Measurements from ENCODE around the gene ARFIP2. TPM values are rescaled to one million over a fixed set of nuclear protein-coding genes. Genes with fewer than 3 reads are reported as not detected.
A peak's percentile ranks its signal among the peaks of the same experiment; 100 is the strongest.

Gene ARFIP2
- total RNA-seq, 1 experiment from 2014 or later, result 40.1 TPM

DNA sequence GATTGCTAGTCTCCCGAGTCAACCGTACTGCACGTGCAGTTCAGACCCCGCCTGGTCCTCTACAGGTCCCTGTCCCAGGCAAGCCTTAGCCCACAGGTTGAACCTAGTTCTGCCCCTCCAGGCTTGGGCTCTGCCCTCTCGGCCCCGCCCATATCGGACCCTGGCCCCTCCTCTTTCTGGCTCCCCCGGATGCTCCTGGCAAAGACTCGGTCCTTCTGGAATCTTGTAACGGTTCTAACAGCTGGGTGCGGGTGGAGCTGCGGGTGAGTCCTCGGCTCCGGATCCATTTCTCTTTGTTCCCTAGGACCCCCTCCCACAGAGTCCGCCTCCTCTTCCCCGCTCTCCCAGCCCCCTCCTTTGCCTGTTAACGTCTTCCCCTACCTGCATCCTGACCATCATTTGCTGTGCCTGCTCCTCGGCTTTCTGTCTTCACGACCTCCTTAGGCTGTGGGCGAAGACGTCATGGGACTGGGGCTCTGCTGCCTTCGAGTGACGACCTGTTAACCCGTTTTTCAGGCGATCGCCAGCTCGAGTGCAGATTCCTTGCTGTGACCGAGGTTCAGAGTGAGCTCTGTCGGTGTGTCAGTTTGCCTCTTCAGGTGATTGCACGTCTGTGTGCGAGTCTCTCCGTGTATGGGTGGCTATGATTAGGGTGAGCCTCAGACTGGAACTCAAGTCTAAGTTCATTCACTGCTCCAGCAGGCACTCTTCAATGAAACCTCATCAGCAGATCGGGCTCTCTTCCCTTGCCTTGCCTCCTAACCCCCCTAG is 16.1 kb upstream of the ARFIP2 start, which contains the start of gene DNHD1:
TSS of gene DNHD1 (plus strand) at position 212 of the 771 bp plus-strand sequence. CDS start 936 bp downstream, outside the sequence.
- Histone ChIP-seq H3K27me3 (no peaks in the 10 kb centered on the region), H3K4me1 (no peaks in the 10 kb centered on the region), H3K36me3 (peaks cover 21% of the 10 kb centered on the region), H3K27ac (no peak within 1 kb of the TSS), H3K9me3 (replicated peaks) (no peaks in the 10 kb centered on the region), H3K4me3 (no peak within 1 kb of the TSS)
- DNase-seq, result no peak

GRCh38 chr11:6489306-6489705 is 8.2 kb upstream of the ARFIP2 start:
- Histone ChIP-seq H3K9me3 (replicated peaks) (no peaks in the 10 kb centered on the region), H3K4me3 (no peak overlapping the region), H3K27me3 (no peaks in the 10 kb centered on the region), H3K4me1 (no peaks in the 10 kb centered on the region), H3K36me3 (peaks cover 51% of the 10 kb centered on the region), H3K27ac (no peak overlapping the region)
- no peak for DNase-seq

- peaks cover 51% of the 10 kb centered on the region for H3K36me3 ChIP-seq
- H3K9me3 ChIP-seq (replicated peaks), result no peaks in the 10 kb centered on the region
- no peaks in the 10 kb centered on the region for H3K27me3 ChIP-seq
- DNase-seq, result no peak
- no peaks in the 10 kb centered on the region for H3K4me1 ChIP-seq
- no peak overlapping the region for H3K4me3 ChIP-seq
- no peak overlapping the region for H3K27ac ChIP-seq
These were observed 7.7 kb upstream of the ARFIP2 start for GRCh38 chr11:6488821-6489220.

DNA sequence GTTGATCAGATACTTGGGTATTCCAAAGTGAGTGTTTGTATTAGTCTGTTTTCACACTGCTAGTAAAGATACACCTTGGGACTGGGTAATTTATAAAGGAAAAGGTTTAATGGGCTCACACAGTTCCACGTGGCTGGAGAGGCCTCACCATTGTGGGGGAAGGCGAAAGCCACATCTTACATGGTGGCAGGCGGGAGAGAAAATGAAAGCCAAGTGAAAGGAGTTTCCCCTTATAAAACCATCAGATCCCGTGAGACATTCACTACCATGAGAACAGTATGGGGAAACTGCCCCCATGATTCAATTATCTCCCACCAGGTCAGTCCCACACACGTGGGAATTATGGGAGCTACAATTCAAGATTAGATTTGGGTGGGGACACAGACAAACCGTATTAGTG is 7.2 kb upstream of the ARFIP2 start:
- no peak overlapping the region for H3K27ac ChIP-seq
- H3K36me3 ChIP-seq, result peaks cover 54% of the 10 kb centered on the region
- DNase-seq, result no peak
- H3K4me1 ChIP-seq, result no peaks in the 10 kb centered on the region
- no peak overlapping the region for H3K4me3 ChIP-seq
- no peaks in the 10 kb centered on the region for H3K9me3 ChIP-seq (replicated peaks)
- no peaks in the 10 kb centered on the region for H3K27me3 ChIP-seq

DNA sequence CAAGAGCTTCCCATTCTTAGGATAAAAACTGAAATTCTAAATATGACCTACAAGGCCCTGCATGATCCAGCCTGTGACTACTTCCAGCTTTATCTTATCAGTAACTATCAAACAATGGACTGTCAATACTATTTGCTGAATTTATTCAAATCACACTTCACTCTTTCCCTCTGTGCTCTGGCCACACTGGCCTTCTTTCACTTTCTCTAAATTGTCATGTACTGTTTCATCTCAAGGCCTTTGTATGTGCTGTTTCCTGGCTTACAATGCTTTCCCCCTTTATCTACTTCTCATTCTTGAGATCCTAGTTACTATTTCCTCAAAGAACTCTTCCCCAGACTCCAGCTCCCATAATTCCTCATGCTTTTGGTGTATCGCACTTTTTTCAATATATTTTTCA is 5.8 kb upstream of the ARFIP2 start:
- Histone ChIP-seq H3K4me3 (no peak overlapping the region), H3K9me3 (replicated peaks) (no peaks in the 10 kb centered on the region), H3K27ac (no peak overlapping the region), H3K27me3 (no peaks in the 10 kb centered on the region), H3K36me3 (peaks cover 55% of the 10 kb centered on the region), H3K4me1 (no peaks in the 10 kb centered on the region)
- no peak for DNase-seq

DNA sequence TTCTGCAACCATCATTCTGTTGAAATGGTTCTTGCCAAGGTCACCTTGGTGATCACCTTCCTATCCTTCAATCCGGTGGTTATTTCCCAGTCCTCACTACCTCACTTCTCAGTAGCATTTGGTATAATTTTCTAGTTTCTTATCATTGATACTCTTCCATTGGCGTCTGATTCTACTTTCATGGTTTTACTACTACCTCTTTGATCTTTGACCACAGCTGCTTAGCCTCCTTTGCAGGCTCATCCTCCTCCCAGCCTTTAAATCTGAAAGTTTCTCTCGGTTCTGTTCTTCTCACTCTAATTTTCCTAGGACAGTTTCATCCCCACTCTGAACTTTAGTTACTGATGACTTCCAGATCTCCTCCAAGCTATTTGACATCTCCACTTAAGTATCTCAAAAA is 5.1 kb upstream of the ARFIP2 start:
- Histone ChIP-seq H3K9me3 (replicated peaks) (no peaks in the 10 kb centered on the region), H3K36me3 (peaks cover 52% of the 10 kb centered on the region), H3K27ac (no peak overlapping the region), H3K4me1 (no peaks in the 10 kb centered on the region), H3K4me3 (no peak overlapping the region), H3K27me3 (no peaks in the 10 kb centered on the region)
- no peak for DNase-seq

DNA sequence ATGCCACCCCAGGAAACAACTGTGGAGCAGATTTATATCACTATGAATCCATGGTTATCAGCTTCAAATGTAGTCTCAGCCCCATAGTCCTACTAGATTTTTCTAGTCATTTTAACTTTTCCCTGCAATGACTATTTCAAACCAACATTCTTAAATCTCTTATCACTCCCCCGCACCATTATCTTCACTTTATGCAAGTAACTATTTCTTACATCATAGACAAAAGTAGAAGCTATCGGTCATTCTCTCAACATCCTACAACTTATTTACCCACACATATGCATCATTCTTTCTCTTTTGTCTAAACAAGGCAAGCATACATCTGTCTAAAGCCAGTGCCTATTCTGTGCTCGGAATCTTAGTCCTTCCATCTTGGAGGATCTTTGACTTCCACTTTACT is 4.5 kb upstream of the ARFIP2 start:
- H3K9me3 ChIP-seq (replicated peaks), result no peaks in the 10 kb centered on the region
- H3K27me3 ChIP-seq, result no peaks in the 10 kb centered on the region
- H3K4me3 ChIP-seq, result no peak overlapping the region
- H3K27ac ChIP-seq, result no peak overlapping the region
- H3K4me1 ChIP-seq, result no peaks in the 10 kb centered on the region
- peaks cover 52% of the 10 kb centered on the region for H3K36me3 ChIP-seq
- no peak for DNase-seq

DNA sequence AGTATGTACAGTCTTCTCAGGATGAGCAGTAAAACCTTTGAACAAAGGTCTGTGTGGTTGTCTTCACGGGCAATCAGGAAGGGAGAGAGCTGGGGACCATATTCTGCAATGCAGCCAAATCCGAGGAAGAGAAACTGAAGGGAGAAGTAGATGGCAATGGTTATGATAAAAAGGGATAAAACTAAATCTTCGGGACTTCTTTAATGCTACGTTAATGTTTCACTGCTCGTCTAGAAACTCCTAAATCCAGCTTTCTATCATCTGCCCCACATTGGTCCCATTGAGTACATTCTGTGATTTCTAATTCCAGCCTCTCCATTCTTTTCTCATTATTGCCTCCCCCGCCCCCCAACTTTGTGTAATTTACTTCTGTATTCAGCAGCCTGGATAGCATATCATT is 1.9 kb upstream of the ARFIP2 start:
- Histone ChIP-seq H3K36me3 (peaks cover 42% of the 10 kb centered on the region), H3K27me3 (no peaks in the 10 kb centered on the region), H3K9me3 (replicated peaks) (no peaks in the 10 kb centered on the region), H3K4me3 (no peak overlapping the region), H3K27ac (no peak overlapping the region), H3K4me1 (peaks cover 3% of the 10 kb centered on the region; the same call in 1 of the 2 replicates)
- DNase-seq, result no peak

DNA sequence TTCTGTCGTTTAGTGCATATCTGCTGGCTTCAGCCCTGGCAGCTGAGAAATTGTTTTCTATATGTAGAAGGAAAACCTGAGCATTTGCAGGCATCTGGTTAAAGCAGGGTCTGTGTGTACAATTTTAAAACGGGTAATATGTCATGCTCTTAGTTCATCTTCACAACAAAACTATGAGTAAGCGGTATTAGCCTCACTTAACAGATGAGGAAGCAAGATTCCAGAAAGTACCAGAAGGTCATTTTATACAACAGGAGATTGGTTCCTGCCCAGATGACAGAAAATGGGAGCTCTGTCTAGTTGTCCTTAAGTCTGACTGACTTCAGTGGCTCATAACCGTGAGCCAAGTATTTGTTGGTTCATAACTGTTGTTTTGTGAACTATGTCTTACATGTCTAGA is 1.3 kb upstream of the ARFIP2 start:
- DNase-seq, result no peak
- Histone ChIP-seq H3K27me3 (no peaks in the 10 kb centered on the region), H3K36me3 (peaks cover 39% of the 10 kb centered on the region), H3K9me3 (replicated peaks) (no peaks in the 10 kb centered on the region), H3K4me1 (peaks cover 3% of the 10 kb centered on the region; the same call in 1 of the 2 replicates), H3K27ac (no peak overlapping the region), H3K4me3 (peak overlapping the region; percentile 83)

- H3K27me3 ChIP-seq, result no peaks in the 10 kb centered on the region
- peak in 1 of 2 experiments; percentile 12 for DNase-seq
- H3K36me3 ChIP-seq, result peaks cover 34% of the 10 kb centered on the region
- peaks cover 3% of the 10 kb centered on the region; the same call in 1 of the 2 replicates for H3K4me1 ChIP-seq
- no peaks in the 10 kb centered on the region for H3K9me3 ChIP-seq (replicated peaks)
- H3K4me3 ChIP-seq, result peak overlapping the region; percentile 83
- H3K27ac ChIP-seq, result peak overlapping the region; percentile 82
These were observed 769 bp upstream of the ARFIP2 start for GRCh38 chr11:6481924-6482275.

DNA sequence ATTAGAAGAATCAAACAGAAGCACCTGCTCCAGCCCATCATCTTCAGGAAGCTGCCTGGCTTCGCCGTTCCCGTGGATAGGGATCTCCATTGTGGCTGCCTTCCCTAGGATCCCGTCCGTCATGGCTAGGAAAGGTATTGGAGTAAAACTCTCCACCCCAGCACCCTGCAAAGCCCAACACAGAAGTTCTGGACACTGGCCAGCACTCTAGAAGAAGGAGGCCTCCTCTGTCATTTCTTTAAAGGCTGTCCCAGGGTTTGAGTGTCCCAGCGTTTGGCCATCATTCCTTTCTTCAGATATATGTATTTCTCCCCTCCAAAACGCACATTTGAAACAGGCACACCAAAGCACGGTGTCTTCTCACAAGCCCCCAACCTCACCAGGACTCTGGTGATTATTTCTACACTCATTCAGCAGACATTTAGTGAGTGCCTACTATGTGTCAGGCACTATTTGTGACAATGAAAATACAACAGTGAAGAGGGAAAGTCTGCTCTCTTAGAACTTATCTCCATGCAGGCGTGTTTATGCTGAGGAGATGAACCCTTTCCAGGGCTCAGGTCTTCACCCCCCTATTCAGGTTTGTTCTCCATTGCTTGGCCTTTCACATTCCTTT is 724 bp downstream of the ARFIP2 start:
- Histone ChIP-seq H3K4me1 (peaks cover 3% of the 10 kb centered on the region; the same call in 1 of the 2 replicates), H3K27me3 (no peaks in the 10 kb centered on the region), H3K9me3 (replicated peaks) (no peaks in the 10 kb centered on the region), H3K36me3 (peaks cover 24% of the 10 kb centered on the region), H3K4me3 (peak overlapping the region; percentile 83), H3K27ac (peak overlapping the region; percentile 82)
- no peak for DNase-seq

DNA sequence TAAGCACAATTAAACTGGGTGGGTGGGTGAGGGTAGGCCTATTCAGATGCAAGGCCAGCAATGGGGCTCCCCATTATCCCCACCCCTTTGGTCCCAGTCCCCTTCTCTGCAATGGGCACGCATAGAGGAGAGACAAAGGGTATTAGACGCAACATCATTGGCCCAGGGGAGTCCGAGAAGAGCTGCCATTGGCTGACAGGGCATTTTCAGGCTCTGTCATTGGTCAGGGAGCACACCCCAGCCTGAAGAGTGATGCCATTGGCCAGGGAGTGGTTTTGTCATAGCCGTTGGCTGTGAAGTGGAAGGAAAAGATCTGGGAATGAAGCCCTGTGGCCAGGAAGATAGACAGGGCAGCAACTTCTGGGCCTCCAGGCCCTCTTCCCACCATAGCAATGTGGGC is 4.6 kb downstream of the ARFIP2 start:
- H3K36me3 ChIP-seq, result no peaks in the 10 kb centered on the region; the same call in 1 of the 2 replicates
- no peaks in the 10 kb centered on the region for H3K27me3 ChIP-seq
- DNase-seq, result no peak
- peaks cover 3% of the 10 kb centered on the region; the same call in 1 of the 2 replicates for H3K4me1 ChIP-seq
- no peaks in the 10 kb centered on the region for H3K9me3 ChIP-seq (replicated peaks)
- H3K27ac ChIP-seq, result no peak overlapping the region
- no peak overlapping the region for H3K4me3 ChIP-seq

GRCh38 chr11:6475936-6476335 is 5.2 kb downstream of the ARFIP2 start:
- Histone ChIP-seq H3K9me3 (replicated peaks) (no peaks in the 10 kb centered on the region), H3K27ac (no peak overlapping the region), H3K36me3 (no peaks in the 10 kb centered on the region; the same call in 1 of the 2 replicates), H3K4me1 (peaks cover 3% of the 10 kb centered on the region; the same call in 1 of the 2 replicates), H3K27me3 (no peaks in the 10 kb centered on the region), H3K4me3 (no peak overlapping the region)
- no peak for DNase-seq

GRCh38 chr11:6474806-6475500 is 6.2 kb downstream of the ARFIP2 start:
- Histone ChIP-seq H3K36me3 (no peaks in the 10 kb centered on the region; the same call in 1 of the 2 replicates), H3K9me3 (replicated peaks) (no peaks in the 10 kb centered on the region), H3K4me3 (no peak overlapping the region), H3K27ac (no peak overlapping the region), H3K27me3 (no peaks in the 10 kb centered on the region), H3K4me1 (no peaks in the 10 kb centered on the region)
- DNase-seq, result peak in 1 of 2 experiments; percentile 10

- Histone ChIP-seq H3K27ac (peak overlapping the region; percentile 48; the same call in 1 of the 2 replicates), H3K9me3 (replicated peaks) (no peaks in the 10 kb centered on the region), H3K4me3 (peak overlapping the region; percentile 86), H3K4me1 (no peaks in the 10 kb centered on the region), H3K36me3 (no peaks in the 10 kb centered on the region), H3K27me3 (no peaks in the 10 kb centered on the region)
- DNase-seq, result no peak
These were observed 6.7 kb downstream of the ARFIP2 start for GRCh38 chr11:6474413-6474792.
